CD4-positive, alpha-beta T cell treated with Interleukin-15 for 1 hour (primary cell): ENCODE measurements around the gene DBR1.

Source experiments
- DNase-seq: peaks from one replicate; pipeline ENCODE4 v3.0.0-alpha.2; 2020

Gene DBR1, protein sequence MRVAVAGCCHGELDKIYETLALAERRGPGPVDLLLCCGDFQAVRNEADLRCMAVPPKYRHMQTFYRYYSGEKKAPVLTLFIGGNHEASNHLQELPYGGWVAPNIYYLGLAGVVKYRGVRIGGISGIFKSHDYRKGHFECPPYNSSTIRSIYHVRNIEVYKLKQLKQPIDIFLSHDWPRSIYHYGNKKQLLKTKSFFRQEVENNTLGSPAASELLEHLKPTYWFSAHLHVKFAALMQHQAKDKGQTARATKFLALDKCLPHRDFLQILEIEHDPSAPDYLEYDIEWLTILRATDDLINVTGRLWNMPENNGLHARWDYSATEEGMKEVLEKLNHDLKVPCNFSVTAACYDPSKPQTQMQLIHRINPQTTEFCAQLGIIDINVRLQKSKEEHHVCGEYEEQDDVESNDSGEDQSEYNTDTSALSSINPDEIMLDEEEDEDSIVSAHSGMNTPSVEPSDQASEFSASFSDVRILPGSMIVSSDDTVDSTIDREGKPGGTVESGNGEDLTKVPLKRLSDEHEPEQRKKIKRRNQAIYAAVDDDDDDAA

DNA sequence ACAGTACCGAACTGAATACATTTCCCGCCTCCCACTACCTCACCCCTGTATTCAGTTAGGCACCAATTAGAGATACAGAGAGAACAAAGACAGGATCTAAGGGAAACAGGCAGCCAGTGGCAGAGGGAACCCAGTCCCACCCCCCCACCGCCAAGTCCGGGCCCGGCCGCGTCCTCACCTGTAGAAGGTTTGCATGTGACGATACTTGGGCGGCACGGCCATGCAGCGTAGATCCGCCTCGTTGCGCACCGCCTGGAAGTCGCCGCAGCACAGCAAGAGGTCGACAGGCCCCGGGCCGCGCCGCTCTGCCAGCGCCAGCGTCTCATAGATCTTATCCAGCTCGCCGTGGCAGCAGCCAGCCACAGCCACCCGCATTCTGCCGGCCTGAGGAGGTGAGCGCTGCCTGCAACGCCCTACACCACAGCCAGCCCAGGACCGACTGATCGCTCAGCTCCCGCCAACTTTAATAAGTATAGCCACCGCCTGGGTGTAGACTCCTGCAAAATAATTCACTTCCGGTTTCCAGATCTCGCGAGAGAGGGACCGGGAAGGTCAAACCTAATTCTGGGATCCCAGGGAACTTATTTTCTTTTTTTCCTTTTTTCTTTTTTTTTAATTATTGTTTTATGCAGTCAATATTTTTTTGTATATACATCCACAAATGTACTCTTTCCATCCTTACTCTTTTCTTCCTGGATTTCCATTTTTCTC lies at the start of gene DBR1:
TSS of gene DBR1 (minus strand) at position 501 of the 711 bp plus-strand sequence. CDS start at position 375, 126 bp downstream.
- peak; percentile 80 for DNase-seq

DNA sequence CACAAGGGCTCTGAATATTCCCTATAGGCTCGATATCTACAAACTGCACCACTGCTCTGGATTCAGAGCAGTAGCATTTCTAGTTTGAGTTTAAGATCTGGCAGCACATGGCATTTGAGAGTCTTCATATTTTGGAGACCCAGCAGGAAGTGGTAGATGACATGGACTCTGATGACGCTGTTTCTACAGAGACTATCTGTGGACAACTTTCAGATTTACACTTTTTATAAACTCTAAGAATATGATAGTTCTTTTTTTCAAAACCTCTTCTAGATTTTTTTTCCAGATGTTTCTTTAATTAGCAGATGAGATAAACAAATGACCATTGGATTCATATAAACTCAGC lies 48.2 kb upstream of the DBR1 start:
- DNase-seq: no peak

DNA sequence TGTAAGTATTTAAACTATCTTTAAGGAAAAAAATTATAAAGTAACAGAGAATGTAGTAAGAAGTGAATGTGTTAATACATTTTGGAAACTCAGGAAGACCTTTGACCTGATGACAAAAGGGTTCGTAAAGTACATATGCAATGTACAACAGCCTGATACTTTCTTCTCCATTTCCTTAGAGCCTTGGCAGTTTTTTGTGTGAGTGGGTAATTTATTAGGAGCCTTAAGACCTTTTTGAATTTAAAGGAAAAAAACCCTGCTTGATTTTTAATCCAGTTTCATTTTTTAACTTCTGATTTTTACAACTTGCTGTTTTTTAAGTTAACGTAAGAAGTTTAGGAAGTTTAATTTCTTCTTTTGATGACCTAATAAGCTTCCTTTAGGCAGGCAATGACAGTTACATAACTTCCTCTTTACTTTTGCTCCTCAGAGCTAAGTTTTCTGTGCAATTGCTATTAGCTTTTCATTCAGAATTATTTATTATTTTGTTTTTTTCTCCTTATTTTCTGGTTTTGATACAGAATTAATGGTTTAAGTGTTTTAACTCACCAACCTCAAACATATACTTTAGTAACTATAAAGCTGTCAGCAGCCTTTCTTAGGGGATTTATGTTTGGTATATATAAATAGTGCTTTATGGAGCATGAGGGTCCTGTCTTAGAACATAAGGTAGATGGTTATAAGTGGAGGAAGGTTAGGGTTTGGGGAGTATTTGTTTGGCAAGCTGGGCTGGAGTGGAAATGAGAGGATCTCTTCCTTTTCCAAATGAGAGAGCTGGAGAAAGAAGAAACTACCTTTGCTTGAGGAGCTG lies 47.6 kb upstream of the DBR1 start:
- DNase-seq: no peak

DNA sequence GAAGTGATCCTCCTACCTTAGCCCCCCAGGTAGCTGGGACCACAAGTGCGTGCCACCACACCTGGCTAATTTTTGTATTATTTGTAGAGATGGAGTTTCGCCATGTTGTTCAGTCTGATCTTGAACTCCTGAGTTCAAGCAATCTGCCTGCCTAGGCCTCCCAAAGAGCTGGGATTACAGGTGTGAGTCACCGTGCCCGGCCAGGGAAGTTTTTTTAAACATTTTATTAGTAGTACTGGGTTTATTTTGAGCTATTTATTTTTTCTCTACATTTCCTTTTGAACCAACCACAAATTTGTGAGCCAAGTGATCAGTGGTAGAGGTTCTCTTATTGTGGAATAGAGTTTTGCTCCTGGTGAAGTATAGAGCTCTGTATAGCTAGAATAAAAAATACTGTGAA lies 46.1 kb upstream of the DBR1 start:
- no peak for DNase-seq

DNA sequence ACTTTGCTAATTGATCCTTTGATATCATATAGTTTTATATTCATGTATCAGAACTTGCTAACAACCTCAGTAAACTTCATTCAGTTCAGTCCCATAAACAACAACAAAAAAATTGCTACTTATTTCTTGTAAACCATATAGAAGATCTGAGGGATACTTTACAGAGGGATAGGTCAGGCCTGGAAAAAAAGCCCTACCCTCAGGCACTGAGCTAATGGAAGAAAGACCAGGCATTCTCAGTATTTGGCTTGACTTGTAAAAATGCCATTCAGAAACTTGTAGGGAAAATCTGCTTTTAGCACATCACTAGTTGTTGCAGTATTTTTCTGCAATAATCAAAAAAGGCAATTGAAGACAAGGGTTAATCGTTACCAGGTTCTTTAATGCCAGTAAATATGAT lies 45.5 kb upstream of the DBR1 start:
- no peak for DNase-seq

DNA sequence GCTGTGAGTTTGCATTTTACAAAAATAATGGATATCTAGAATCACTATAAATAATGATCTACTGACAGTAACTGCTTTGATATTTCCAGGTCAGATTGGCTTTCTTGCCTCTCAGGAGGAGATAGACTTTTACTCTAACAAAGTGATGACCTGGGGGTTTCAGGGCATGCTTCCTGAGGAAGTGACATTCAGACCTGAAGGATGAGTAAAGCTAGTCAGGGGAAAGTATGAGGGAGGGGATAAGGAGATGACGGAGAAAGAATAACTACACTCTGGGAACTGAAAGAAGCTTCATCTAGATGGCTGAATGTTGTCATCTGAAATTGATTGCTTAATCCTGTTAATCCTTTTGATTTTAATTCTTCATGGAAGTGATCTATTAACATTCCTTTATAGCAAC lies 44.5 kb upstream of the DBR1 start:
- no peak for DNase-seq

DNA sequence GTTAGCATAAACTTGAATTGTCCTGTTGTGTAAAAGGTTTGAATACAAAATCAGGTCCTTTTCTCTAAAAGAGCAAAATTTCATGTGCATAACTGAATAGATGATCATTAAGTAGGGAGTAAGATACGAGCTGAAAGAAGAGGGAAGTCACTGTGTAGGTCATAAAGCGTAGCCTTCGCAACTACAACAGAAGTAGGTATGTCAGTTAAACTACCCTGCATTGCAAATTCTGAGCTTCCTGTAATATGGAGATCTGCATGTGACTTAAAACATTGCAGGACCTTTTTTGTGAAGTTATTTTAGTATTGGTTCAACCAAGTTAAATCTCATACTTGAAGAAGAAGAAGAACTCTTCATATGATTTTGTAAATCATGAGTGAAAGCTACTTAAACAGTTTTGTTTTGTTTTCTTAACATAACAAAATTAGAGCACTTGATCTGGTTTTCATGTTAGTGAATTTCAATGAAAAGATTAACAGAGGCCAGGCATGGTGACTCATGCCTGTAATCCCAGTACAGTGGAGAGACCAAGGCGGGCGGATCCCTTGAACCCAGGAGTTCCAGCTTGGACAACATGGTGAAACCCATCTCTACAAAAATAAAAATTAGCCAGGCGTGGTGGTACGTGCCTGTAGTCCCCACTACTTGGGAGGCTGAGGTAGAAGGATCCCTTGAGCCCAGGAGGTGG lies 38.8 kb upstream of the DBR1 start:
- DNase-seq: no peak

DNA sequence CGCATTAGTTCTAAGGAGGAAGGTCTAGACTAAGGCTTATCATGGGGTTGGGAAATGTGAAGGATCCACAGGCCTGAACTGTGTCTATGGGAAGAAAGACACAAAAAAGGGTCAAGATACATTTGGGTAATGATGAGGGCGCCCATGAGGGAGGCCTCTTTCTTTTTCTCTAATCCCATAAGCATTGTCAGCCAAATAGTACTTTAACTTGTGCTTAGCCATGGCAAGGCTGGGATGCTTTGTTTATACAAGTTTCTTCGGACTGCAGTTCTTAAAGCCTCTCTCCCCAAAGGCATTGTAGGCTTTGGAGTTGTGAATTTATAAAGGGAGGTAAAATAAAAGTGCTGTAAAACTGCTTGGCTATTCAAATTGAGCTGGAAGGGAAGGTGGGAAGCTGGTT lies 35.8 kb upstream of the DBR1 start:
- no peak for DNase-seq

DNA sequence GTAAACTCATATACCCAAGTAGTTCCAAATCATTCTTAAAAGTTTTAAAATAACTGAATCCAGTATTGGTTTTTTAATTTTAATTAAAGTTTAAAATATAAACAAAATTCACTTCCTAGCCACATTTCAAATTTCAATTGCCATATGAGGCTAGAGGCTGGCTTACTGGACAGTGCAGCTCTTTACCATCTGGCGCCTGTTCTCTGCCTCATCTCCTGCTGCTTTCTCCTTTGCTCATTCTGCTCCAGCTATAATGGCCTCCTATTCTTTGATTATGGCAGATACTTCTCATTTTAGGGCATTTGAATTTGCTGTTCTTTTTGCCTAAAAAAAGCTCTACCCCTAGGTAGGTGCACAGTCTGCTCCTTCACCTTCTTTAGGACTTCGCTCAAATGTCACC lies 31.5 kb upstream of the DBR1 start:
- no peak for DNase-seq

DNA sequence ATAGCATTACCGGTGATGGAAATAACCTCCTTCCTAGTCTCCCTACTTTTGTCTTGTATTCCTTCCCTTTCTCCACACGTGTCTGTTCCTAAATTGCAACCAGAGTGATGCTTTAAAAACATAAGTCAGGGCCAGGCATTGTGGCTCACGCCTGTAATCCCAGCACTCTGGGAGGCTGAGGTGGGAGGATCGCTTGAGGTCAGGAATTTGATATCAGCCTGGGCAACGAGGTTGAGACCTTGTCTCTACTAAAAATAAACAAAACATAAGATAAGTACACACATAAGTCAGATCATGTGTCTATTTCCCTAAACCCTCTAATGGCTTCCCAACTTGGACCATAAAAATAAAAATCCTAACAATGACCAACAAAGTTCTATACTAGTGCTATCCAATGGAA lies 30.8 kb upstream of the DBR1 start:
- no peak for DNase-seq

DNA sequence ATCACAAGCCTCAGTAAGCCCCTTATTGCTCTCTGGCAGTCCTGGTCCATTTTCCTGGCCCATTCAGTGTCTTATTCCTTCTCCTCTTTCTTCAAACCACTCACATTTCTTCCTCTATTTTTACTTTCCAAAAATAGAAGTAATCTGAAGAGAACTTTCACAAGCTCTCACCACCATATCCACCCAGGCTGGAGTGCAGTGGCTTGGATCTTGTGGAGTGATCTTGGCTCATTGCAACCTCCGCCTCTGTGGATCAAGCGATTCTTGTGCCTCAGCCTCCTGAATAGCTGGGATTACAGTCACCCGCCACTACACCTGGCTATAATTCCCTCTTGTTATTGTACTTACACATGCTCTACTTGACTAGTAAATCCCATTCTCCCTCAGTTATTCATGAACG lies 29.2 kb upstream of the DBR1 start:
- no peak for DNase-seq

DNA sequence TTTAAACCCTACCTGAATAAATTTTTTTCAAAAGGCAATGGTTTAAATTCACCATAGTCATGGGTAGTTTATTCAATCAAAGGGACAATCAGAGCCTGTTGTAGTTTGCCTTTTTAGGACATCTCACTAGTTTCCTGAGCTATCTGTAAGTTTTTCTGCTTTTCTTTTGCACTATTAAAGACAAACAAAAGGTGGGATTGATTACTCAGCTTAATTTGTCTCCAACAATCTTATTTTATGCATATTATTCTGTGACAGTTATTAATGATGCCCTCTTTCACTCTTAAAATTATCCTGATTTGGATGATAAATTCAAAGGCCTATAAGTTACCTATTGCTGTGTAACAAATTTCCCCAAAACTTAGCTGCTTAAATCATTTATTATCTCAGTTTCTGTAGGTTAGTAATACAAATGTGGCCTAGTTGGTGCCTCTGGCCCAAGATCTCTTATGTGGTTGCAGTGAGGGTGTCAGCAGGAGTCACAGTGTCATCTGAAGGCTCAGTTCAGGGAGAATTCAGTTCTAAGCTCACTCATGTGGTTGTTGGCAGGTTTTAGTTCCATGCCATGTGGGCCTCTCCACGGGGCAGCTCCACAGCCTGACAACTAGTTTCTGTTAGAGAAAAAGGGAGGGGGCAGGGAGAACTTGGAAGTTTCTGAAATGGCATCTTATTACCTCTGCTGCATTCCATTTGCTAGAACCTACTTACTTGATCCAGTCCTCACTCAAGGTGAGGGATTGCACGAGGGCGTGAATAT lies 28.4 kb upstream of the DBR1 start:
- DNase-seq: no peak

DNA sequence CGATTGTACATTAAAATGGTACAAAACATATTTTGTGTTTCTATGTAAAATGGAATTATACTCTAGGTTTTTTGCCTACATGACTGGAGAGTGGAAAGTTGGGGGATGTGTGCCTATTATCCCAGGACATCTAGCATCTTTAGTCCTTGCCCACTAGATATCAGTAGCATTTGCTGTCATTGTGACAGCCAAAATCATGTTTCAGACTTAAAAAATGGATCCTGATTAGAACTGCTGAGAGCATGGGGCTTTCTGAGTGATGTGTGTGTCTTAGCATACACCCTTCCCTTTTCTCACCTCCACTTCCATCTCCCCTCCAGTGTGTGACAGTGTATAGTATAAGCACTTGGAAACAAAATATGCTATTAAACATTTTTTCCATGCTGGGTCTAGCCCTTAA lies 25.7 kb upstream of the DBR1 start:
- no peak for DNase-seq

DNA sequence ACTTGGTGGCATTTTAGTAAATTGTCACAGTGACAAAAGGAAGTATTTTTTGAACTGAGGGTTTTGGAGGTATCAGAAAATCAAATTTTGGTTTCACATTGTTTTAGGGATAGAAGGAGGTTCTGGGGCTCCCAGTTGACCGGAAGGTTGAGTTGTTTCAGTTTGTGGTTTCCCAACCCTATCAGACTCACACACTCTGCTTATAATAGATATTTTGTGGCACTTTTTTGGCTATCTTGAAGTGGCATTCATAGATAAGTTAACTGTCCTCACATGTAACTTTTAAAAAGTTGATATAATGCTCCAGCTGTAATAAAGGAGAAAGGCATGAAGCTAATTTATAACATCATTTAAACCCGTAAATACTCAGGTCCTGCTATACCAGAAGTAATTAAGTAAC lies 25.1 kb upstream of the DBR1 start:
- DNase-seq: no peak

DNA sequence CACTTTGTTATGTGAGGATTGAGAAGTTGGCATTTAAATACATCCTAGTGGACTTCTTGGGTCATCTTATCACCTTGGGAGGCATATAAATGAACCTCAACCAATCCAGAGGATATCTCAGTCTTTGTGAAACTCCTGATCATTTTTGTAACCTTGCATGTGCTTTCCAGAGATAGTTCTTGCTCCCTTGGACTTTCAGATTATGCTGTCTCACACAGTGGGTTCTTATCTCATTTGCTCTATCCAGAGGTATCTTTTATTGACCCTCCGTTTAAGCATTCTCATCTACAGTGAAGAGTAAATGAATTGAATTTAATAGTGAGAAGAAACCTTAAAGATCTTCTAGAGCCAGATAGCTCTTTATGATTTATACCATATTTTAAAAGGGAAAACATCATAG lies 22.8 kb upstream of the DBR1 start:
- DNase-seq: no peak

DNA sequence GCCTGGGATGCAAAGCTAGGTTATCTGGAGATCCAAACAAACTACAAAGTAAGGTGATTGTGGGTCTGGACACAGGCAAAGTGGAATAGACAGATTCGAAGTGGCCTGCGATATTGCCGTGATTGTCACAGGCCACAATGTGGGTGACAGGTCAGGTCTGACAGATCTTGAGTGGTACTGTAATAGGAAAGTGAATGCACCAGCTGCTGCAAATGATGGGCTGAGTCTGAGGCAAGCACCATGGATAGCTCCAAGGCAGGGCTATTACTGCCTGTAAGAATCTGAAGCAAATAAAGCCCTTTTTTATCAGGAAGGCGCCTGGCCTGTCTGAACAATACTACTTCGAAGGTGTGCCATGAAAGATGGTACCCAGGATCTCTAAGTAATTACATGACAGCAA lies 22.3 kb upstream of the DBR1 start:
- DNase-seq: no peak

DNA sequence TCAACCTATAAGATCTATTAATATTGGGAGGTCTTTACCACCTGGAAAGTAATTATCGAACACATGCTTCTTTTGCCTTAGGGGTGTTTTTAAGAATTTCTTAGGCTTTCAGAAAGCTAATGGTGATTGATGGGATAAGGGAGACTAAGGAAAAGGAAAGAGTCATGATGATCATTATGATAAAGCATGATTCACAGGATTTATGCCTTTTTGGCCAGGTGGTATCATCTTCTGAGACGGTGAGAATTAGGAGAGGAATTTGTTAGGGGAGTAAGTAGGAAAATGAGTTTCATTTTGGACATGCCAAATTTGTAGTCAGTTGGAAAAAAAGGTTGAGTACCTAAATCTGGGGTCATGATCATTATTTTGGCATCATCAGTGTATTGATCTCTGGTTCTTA lies 21.3 kb upstream of the DBR1 start:
- DNase-seq: no peak

DNA sequence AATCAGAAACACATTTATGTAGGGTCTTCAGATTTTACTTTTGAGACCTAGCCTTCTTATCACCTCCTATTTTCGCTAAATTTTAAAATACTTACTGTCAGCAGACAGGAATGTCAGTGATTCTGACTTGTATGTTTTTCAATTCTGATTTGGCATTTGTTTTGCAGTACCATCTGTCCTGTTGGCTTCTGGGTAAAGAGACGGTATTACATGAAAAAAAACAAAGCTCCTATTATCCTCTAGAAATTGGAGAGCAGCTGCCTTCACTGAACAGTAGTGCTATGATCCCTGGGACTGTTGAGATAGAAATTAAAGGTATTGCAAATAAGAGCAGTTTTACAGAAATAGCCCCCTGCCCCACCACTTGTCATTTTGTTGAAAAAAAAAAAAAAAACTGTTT lies 20.8 kb upstream of the DBR1 start:
- DNase-seq: no peak

DNA sequence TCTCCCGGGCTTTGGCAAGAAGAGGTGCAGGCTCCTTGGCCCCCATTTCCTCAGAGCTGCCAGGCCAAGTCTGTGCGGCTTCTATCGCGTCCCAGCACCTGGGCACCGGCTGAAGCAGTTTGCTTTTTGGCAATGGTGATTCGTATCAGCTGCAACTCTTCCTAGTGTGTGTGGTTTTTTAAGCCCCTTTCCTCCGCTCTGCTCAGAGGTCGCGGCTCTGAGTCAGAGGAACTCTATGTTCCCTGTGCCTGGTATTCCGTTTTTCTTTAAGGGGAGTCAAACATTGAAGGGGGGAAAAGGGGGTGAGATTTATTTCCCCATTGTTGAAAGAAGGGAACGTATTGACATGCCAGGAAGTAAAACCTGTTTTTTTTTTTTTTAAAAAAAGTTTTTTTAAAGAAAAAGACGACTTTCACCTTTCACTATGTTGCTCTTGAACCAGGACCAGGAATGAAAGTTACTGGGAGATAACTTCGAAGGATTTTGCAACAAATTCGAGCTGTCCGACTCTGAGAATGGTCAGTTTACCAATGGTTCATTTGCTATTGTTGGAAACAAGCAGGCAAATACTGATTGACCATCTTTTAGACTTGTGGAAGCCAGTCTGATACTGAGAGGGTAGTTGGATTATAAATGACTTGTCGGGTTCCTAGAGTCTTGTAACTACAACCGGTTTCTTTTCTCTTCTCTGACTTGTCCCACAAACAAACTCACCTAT lies 13.5 kb upstream of the DBR1 start:
- DNase-seq: peak; percentile 22

DNA sequence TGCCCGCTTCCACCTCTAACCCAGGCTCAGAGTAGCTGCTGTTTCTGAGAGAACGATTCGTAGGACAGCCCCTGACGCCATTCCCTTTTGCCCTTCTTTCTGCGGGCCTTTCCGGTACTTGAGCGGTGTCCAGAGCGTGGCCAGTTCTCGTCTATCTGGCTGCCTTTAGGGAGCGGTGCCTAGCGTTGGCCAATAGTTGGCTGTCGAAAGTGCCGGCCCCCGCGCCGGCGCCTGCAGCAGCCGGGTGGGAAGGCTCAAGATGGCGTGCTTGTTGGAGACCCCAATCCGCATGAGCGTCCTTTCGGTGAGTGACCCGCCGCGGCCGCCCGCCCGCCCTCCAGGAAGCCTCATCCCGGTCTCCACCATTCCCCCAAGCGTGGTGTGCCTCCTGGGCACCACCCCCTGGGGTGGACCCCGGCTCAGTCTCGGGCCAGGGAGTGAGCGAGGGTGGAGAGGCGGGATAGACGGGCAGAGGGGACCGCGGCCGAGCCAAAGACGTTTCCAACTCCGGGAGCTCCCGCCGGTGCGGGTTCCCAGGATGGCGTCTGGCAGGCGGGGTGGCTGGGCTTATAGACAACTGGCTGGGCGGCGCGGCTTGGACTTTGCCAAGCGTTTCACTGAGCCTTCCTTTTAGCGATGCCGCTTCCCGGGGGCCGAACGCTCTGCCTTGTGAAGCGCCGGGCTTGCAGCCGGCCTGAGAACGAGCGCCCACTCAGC lies 12.7 kb upstream of the DBR1 start, which contains the start of gene ARMC8:
TSS of gene ARMC8 (plus strand) at position 6 of the 717 bp plus-strand sequence. CDS start at position 260, 254 bp downstream.
- no peak for DNase-seq
